Measurements from ENCODE around the gene SUMO4. TPM values are rescaled to one million over a fixed set of nuclear protein-coding genes. Genes with fewer than 3 reads are reported as not detected.

Gene SUMO4
- total RNA-seq, 4 donors from 2014 or later, result 0.33 to 6.3 TPM; not detected in 2

DNA sequence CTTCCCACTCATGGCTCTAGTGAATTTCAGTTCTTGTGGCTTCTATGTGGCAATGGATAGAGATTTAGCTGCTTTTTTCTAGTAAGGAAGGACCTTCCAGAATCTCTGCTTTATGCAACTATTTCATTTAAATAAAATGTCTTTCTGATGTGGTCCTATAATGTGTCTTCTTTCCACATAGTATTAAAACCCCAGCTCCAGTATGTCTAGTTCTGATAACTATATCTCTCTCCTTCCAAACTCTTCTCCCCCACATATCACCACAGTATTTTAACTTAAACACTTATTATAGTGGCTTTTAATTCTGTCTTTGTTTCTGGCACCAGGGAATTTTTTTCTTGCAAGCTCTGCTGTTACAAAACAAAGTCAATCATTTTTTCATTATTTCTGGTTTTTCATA lies 40.6 kb upstream of the SUMO4 start:
- intact Hi-C loops (cut with DNase I; ENCODE audit: low total_unique reads), result no loop called here
- no peaks in the 10 kb centered on the region for H3K36me3 ChIP-seq
- peaks cover 6 to 11% of the 10 kb centered on the region in 2 donors for H3K4me1 ChIP-seq

DNA sequence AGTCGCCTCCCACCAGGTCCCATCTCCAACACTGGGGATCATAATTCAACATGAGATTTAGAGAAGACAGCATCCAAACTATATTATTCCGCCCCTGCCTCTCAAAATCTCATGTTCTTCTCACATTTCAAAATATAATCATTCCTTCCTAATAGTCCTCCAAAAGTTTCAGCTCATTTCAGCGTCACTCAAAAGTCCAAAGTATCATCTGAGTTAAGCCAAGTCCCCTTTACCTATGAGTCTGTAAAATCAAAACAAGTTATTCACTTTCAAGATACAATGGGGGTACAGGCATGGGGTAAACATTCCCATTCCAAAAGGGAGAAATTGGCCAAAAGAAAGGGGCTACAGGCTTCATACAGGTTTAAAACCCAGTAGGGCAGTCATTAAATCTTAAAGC lies 39.5 kb upstream of the SUMO4 start:
- no peaks in the 10 kb centered on the region for H3K9me3 ChIP-seq
- no peaks in the 10 kb centered on the region for H3K36me3 ChIP-seq
- TF ChIP-seq, protein P1, sequence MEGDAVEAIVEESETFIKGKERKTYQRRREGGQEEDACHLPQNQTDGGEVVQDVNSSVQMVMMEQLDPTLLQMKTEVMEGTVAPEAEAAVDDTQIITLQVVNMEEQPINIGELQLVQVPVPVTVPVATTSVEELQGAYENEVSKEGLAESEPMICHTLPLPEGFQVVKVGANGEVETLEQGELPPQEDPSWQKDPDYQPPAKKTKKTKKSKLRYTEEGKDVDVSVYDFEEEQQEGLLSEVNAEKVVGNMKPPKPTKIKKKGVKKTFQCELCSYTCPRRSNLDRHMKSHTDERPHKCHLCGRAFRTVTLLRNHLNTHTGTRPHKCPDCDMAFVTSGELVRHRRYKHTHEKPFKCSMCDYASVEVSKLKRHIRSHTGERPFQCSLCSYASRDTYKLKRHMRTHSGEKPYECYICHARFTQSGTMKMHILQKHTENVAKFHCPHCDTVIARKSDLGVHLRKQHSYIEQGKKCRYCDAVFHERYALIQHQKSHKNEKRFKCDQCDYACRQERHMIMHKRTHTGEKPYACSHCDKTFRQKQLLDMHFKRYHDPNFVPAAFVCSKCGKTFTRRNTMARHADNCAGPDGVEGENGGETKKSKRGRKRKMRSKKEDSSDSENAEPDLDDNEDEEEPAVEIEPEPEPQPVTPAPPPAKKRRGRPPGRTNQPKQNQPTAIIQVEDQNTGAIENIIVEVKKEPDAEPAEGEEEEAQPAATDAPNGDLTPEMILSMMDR (IDR thresholded peaks at IDR 0.05 in 4 of 5, conservative IDR thresholded peaks at IDR 0.05 in 1 of 5), result no peak
- TF ChIP-seq POLR2A (IDR thresholded peaks at IDR 0.05), result no peak
- in situ Hi-C loops (cut with MboI; ENCODE audit: low sequenced_read_pairs in 4 of 4), result no loop called here
- ATAC-seq, result no peak
- DNase-seq, result no peak
- intact Hi-C loops (cut with DNase I; ENCODE audit: low total_unique reads), result no loop called here
- no peaks in the 10 kb centered on the region for H3K27me3 ChIP-seq
- H3K4me1 ChIP-seq, result peaks cover 14 to 18% of the 10 kb centered on the region in 2 donors
- H3K27ac ChIP-seq, result no peak overlapping the region
- H3K4me3 ChIP-seq, result no peak overlapping the region

More for the DNA sequence above, 40.6 kb upstream of the SUMO4 start:
- no peak overlapping the region for H3K4me3 ChIP-seq
- H3K27ac ChIP-seq, result no peak overlapping the region
- H3K9me3 ChIP-seq, result no peaks in the 10 kb centered on the region
- ATAC-seq, result no peak
- no peak for DNase-seq
- TF ChIP-seq, protein P1 (IDR thresholded peaks at IDR 0.05 in 4 of 5, conservative IDR thresholded peaks at IDR 0.05 in 1 of 5), result no peak
- TF ChIP-seq POLR2A (IDR thresholded peaks at IDR 0.05), result no peak
- in situ Hi-C loops (cut with MboI; ENCODE audit: low sequenced_read_pairs in 4 of 4), result no loop called here
- H3K27me3 ChIP-seq, result no peaks in the 10 kb centered on the region

DNA sequence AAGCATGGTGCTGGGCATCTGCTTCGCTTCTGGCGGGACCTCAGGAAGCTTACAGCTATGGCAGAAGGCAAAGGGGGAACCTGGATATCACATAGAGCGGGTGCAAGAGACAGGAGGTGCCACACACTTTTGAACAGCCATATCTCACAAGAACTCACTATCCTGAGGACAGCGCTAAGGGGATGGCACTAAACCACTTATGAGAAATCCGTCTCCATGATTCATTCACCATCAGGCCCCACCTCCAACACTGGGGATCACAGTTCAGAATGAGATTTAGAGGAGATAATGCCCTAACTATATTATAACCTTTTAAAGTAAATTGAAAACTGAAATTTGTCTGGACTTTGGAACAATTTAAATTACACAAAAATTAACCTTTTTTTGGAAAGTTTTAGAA lies 37.8 kb upstream of the SUMO4 start:
- H3K4me1 ChIP-seq, result peaks cover 18 to 23% of the 10 kb centered on the region in 2 donors
- ATAC-seq (no peak), DNase-seq (no peak)
- intact Hi-C loops (cut with DNase I; ENCODE audit: low total_unique reads) (no loop called here), in situ Hi-C loops (cut with MboI; ENCODE audit: low sequenced_read_pairs in 4 of 4) (no loop called here)
- no peaks in the 10 kb centered on the region for H3K27me3 ChIP-seq
- TF ChIP-seq POLR2A (IDR thresholded peaks at IDR 0.05), result no peak
- TF ChIP-seq, protein P1 (IDR thresholded peaks at IDR 0.05 in 4 of 5, conservative IDR thresholded peaks at IDR 0.05 in 1 of 5), result no peak
- no peak overlapping the region for H3K4me3 ChIP-seq
- no peaks in the 10 kb centered on the region for H3K36me3 ChIP-seq
- no peak overlapping the region for H3K27ac ChIP-seq
- no peaks in the 10 kb centered on the region for H3K9me3 ChIP-seq

DNA sequence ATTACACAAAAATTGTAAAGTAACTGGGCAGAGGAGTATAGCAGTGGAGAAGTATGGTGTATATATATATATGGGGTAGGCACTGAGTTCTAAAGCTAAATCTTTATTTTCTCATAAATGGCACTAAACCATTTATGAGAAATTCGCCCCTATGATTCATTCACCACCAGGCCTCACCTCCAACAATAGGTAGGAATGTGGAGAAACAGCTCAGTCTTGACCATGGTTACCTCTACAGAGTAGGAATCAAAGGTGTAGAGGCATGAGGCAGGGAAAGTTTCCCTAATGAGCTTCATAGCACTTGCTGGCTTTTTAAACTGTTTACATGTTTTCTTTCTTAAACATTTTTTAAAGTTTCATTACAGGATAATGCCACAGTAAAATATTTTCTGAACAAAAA lies 36.9 kb upstream of the SUMO4 start:
- TF ChIP-seq, protein P1 (IDR thresholded peaks at IDR 0.05 in 4 of 5, conservative IDR thresholded peaks at IDR 0.05 in 1 of 5), result no peak
- TF ChIP-seq POLR2A (IDR thresholded peaks at IDR 0.05), result no peak
- Histone ChIP-seq H3K9me3 (no peaks in the 10 kb centered on the region), H3K36me3 (no peaks in the 10 kb centered on the region), H3K27ac (no peak overlapping the region), H3K27me3 (no peaks in the 10 kb centered on the region), H3K4me1 (peaks cover 24 to 27% of the 10 kb centered on the region in 2 donors), H3K4me3 (no peak overlapping the region)
- intact Hi-C loops (cut with DNase I; ENCODE audit: low total_unique reads) (no loop called here), in situ Hi-C loops (cut with MboI; ENCODE audit: low sequenced_read_pairs in 4 of 4) (no loop called here)
- DNase-seq, result no peak
- ATAC-seq, result no peak

DNA sequence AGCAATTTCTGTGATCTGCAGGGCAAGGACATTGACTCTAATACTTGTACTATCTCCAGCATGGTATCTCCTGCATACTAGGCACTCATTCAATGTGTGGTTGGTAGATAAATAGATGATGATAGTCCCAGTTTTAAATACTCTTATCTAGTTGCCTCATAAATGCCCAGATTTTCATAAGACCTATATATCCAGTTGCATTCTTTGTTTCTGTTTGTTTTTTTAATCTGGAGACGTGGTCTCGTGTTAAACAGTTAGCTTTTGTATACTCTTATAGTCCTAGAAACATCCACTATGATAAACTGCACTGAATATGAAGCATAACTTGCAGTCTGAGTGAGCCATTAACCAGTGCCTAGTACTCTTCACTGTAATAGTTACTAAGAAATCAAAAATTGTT lies 35.5 kb upstream of the SUMO4 start:
- in situ Hi-C loops (cut with MboI; ENCODE audit: low sequenced_read_pairs in 4 of 4) (no loop called here), intact Hi-C loops (cut with DNase I; ENCODE audit: low total_unique reads) (no loop called here)
- Histone ChIP-seq H3K27me3 (no peaks in the 10 kb centered on the region), H3K27ac (no peak overlapping the region), H3K36me3 (no peaks in the 10 kb centered on the region), H3K4me3 (no peak overlapping the region), H3K9me3 (no peaks in the 10 kb centered on the region), H3K4me1 (peaks cover 22% of the 10 kb centered on the region in 2 donors)
- ATAC-seq (no peak), DNase-seq (no peak)
- TF ChIP-seq, protein P1 (IDR thresholded peaks at IDR 0.05 in 4 of 5, conservative IDR thresholded peaks at IDR 0.05 in 1 of 5), result no peak
- no peak for TF ChIP-seq POLR2A (IDR thresholded peaks at IDR 0.05)

All from gastrocnemius medialis (tissue), 4 donors.